Measurements from ENCODE around the gene LAMB2. TPM values are rescaled to one million over a fixed set of nuclear protein-coding genes. Genes with fewer than 3 reads are reported as not detected.

The LAMB2 gene
- total RNA-seq, 1 experiment from 2014 or later, result 121 TPM

DNA sequence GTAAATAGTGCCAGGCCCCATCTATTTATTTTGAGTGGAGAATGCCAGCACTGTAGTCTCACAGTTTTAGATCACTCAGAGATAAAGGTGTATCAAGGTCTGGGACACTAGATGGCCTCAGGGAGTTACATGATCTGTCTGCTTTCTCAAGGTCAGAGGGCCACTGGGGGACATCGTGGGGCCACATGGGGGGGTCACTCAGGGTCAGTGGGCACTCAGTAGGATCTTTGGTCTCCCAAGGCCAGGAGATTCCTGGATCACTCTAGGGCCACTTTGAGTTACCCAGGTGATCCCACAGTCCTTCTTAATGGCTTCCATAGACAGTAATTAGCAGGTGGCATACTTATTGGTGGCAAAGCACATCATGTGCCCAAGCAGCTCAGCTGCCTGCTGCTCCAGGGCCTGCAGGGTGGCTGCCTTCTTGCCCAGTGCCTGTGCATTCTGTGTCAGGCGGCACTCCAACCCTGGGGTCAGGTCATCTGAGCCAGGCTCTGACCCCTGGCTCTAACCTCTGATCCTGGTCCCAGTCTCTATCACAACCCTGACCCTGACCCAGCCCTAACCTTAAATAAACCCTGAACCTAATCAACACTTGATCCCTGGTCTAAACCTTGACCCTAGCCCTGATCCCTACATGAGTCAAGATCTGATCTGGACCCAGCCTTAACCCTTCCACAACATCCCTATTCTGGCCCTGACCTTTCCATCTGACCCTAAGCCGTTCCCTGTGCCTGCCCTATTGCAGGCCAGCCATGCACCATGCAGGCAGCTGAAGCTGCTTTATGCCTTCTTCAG lies 1.8 kb upstream of the LAMB2 start:
- Histone ChIP-seq H3K23ac (ENCODE audit: insufficient read length, low read depth, low read length) (no peak overlapping the region), H3K56ac (ENCODE audit: insufficient read length, low read depth, low read length) (no peak overlapping the region), H3K14ac (ENCODE audit: insufficient read depth, low read length) (no peak overlapping the region), H2BK12ac (ENCODE audit: insufficient read length, low read depth, low read length) (no peak overlapping the region), H3K27ac (ENCODE audit: insufficient read length, low read depth, low read length) (no peak overlapping the region), H2BK20ac (ENCODE audit: low read depth, low read length, poor library complexity, severe bottlenecking) (no peak overlapping the region), H3K79me2 (ENCODE audit: insufficient read depth, low read length) (no peaks in the 10 kb centered on the region), H3K18ac (ENCODE audit: insufficient read length, low read depth, low read length) (no peak overlapping the region), H2BK120ac (ENCODE audit: low read depth, low read length, poor library complexity, severe bottlenecking) (no peak overlapping the region), H2AK5ac (ENCODE audit: insufficient read length, low read length) (no peak overlapping the region), H3K4ac (ENCODE audit: low read depth, low read length) (no peak overlapping the region), H3K23me2 (ENCODE audit: insufficient read length, low read depth, low read length, poor library complexity, severe bottlenecking) (peaks cover 15% of the 10 kb centered on the region), H2BK15ac (ENCODE audit: low read depth, low read length) (no peak overlapping the region), H3K27me3 (ENCODE audit: insufficient read depth, low read length) (no peaks in the 10 kb centered on the region), H3T11ph (ENCODE audit: low read length) (no peak overlapping the region), H3K9ac (ENCODE audit: extremely low read depth, insufficient read length, low read length) (no peak overlapping the region), H2BK5ac (ENCODE audit: insufficient read length, low read length) (no peak overlapping the region), H3K79me1 (ENCODE audit: insufficient read depth, low read depth, low read length, poor library complexity, severe bottlenecking) (no peaks in the 10 kb centered on the region), H3K4me2 (ENCODE audit: insufficient read depth, insufficient read length, low read length) (no peak overlapping the region), H3K9me3 (ENCODE audit: control insufficient read depth, low read depth, low read length) (no peaks in the 10 kb centered on the region), H3K4me1 (ENCODE audit: insufficient read depth, low read length) (peaks cover 2% of the 10 kb centered on the region; the same call in 1 of the 2 replicates), H4K5ac (ENCODE audit: insufficient read length, low read depth, low read length) (no peak overlapping the region), H4K91ac (ENCODE audit: insufficient read length, low read depth, low read length) (no peak overlapping the region), H4K8ac (replicated peaks; ENCODE audit: insufficient read length, low read depth, low read length) (no peak overlapping the region), H2AFZ (ENCODE audit: low read length) (no peak overlapping the region), H4K20me1 (ENCODE audit: control insufficient read depth, insufficient read depth, insufficient read length) (no peaks in the 10 kb centered on the region)
- Mint-ChIP-seq H3K27me3 (ENCODE audit: low read depth) (peaks cover 15% of the 10 kb centered on the region), H3K4me3 (peak overlapping the region; percentile 69 to 83), H3K27ac (peak overlapping the region in 1 of 3 experiments; percentile 55; a peak in 2 of 7 replicates), H3K36me3 (ENCODE audit: insufficient read depth in 1 of 3, low read depth in 3 of 3) (no peaks in the 10 kb centered on the region), H3K4me1 (peaks cover 8 to 12% of the 10 kb centered on the region in 2 experiments; a peak in 3 of 4 replicates), H3K9me3 (no peaks in the 10 kb centered on the region)
- no CpG with 5 or more reads among the region's 3 CpGs for WGBS (ENCODE audit: extremely low coverage, insufficient read length, low lambda C conversion rate)
- no peak for DNase-seq
- TF ChIP-seq, protein P1, sequence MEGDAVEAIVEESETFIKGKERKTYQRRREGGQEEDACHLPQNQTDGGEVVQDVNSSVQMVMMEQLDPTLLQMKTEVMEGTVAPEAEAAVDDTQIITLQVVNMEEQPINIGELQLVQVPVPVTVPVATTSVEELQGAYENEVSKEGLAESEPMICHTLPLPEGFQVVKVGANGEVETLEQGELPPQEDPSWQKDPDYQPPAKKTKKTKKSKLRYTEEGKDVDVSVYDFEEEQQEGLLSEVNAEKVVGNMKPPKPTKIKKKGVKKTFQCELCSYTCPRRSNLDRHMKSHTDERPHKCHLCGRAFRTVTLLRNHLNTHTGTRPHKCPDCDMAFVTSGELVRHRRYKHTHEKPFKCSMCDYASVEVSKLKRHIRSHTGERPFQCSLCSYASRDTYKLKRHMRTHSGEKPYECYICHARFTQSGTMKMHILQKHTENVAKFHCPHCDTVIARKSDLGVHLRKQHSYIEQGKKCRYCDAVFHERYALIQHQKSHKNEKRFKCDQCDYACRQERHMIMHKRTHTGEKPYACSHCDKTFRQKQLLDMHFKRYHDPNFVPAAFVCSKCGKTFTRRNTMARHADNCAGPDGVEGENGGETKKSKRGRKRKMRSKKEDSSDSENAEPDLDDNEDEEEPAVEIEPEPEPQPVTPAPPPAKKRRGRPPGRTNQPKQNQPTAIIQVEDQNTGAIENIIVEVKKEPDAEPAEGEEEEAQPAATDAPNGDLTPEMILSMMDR (conservative IDR thresholded peaks at IDR 0.05), result peak; percentile 30; the same call in 1 of the 3 replicates
